Skeletal muscle satellite cell (primary cell): ENCODE data around the gene KIF26B.

Experiments
- H3K27me3 ChIP-seq: 2 replicates; pipeline ENCODE4 v1.7.0; 2013; ENCODE audit warnings: low read length; ENCODE audit not compliant: control insufficient read depth, insufficient read depth
- H3K36me3 ChIP-seq: 2 replicates; pipeline ENCODE4 v1.7.0; 2013; ENCODE audit warnings: mild to moderate bottlenecking, control low read depth, low read length; ENCODE audit not compliant: insufficient read depth
- H3K4me1 ChIP-seq: 2 replicates; pipeline ENCODE4 v1.7.0; 2013; ENCODE audit warnings: low read length; ENCODE audit not compliant: control insufficient read depth, insufficient read depth
- H3K4me2 ChIP-seq: 2 replicates; pipeline ENCODE4 v1.7.0; 2013; ENCODE audit warnings: mild to moderate bottlenecking, low read length
- H3K4me3 ChIP-seq: 2 replicates; pipeline ENCODE4 v1.7.0; 2013; ENCODE audit warnings: low read length
- H3K9ac ChIP-seq: 2 replicates; pipeline ENCODE4 v1.7.0; 2013; ENCODE audit warnings: mild to moderate bottlenecking, low read depth, low read length, moderate library complexity
- H3K9me3 ChIP-seq: replicated peaks from 2 replicates; pipeline ENCODE4 v1.7.0; 2013; ENCODE audit warnings: mild to moderate bottlenecking, control low read depth, low read length

KIF26B gene

DNA sequence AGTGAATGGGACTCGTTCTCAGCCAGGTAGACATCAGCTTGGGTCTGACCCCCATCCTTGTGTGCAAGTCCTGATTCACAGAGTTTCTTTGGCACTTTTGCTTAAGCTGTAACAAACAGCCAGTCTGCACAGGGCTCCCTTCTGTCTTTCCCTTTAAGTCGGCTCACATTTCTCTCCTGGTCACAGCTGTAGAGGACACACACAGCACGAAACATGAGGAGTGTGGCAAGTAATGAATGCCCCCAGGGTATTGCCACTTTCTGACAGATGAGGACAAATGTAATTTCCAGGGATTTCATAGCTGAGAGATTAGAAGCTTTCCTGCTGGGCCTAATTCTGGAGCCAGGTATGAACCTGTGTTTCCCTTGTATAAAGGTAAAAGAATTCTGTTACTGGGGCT, 423.5 kb downstream of the KIF26B start:
- Histone ChIP-seq H3K4me1 (no peaks in the 10 kb centered on the region), H3K9ac (no peak overlapping the region), H3K27me3 (no peaks in the 10 kb centered on the region), H3K4me2 (no peak overlapping the region), H3K4me3 (no peak overlapping the region), H3K9me3 (no peaks in the 10 kb centered on the region), H3K36me3 (no peaks in the 10 kb centered on the region)

DNA sequence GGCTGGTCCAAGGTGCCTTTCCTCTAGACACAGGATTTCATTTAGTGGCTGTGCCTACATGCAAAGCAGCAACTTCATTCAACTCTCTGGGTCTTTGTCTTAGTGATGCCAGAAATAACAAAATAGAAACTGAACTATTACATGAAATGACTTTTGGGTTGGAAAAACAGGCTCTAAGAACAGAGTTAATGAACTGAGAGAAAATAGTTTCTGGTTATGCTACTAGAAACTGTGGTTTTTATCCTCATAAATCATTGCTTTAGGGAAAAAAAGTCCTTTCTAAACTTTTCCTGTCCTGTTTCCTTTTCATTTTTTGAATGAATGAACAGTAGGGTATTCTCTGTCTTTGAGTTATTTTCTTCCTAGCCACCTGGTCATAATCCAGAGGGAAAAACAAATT, 424.0 kb downstream of the KIF26B start:
- no peaks in the 10 kb centered on the region for H3K36me3 ChIP-seq
- no peaks in the 10 kb centered on the region for H3K9me3 ChIP-seq
- no peak overlapping the region for H3K4me3 ChIP-seq
- no peak overlapping the region for H3K9ac ChIP-seq
- no peak overlapping the region for H3K4me2 ChIP-seq
- H3K4me1 ChIP-seq = no peaks in the 10 kb centered on the region
- no peaks in the 10 kb centered on the region for H3K27me3 ChIP-seq

DNA sequence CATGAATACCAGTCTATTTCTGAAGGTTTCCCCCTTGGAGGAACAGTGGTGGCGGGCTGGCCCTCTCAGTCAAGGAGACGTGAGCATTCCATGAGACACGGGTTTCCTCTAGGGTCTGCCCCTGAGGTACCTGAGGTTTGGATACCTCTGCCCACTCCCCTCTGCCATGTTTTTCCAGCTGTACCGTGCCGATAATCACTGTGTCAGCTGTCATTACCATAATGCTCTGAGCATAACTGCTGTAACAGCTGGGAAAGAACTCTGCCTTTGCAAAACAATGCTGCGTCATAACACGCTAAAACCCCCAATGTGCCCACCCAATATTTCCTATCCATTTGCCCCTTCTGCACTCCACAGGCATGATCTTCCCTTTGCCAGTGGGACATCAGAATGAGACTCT, 425.1 kb downstream of the KIF26B start:
- Histone ChIP-seq H3K36me3 (no peaks in the 10 kb centered on the region), H3K9me3 (no peaks in the 10 kb centered on the region), H3K4me2 (no peak overlapping the region), H3K9ac (no peak overlapping the region), H3K27me3 (no peaks in the 10 kb centered on the region), H3K4me1 (no peaks in the 10 kb centered on the region), H3K4me3 (no peak overlapping the region)

- H3K36me3 ChIP-seq = no peaks in the 10 kb centered on the region
- no peak overlapping the region for H3K4me2 ChIP-seq
- H3K4me3 ChIP-seq = no peak overlapping the region
- no peaks in the 10 kb centered on the region for H3K27me3 ChIP-seq
- H3K4me1 ChIP-seq = no peaks in the 10 kb centered on the region
- H3K9me3 ChIP-seq = no peaks in the 10 kb centered on the region
- no peak overlapping the region for H3K9ac ChIP-seq
Observed at GRCh38 chr1:245580651-245581050, 425.9 kb downstream of the KIF26B start.

- Histone ChIP-seq H3K27me3 (no peaks in the 10 kb centered on the region), H3K9ac (no peak overlapping the region), H3K4me3 (no peak overlapping the region), H3K9me3 (no peaks in the 10 kb centered on the region), H3K4me2 (no peak overlapping the region), H3K4me1 (no peaks in the 10 kb centered on the region), H3K36me3 (no peaks in the 10 kb centered on the region)
Observed at GRCh38 chr1:245582026-245582425, 427.2 kb downstream of the KIF26B start.

DNA sequence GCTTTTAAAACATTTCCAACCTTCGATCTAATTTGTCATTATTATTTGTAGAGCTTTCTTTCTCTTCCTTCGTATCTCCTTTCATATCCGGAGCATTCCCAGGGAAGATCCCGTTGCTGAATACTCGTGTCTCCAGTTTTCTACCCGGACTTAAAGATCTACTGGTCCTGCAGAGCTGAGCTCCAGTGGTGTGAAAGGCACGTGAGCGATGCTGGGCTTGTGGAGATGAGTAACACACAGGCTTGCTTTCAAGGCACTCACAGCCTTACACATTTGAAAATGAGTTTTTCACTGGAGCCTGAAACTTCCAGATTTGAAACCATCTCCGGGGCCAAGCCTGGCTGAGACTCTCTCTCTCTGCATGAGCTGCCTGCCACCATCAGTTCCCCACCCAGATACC, 428.3 kb downstream of the KIF26B start:
- Histone ChIP-seq H3K9ac (no peak overlapping the region), H3K36me3 (no peaks in the 10 kb centered on the region), H3K4me2 (no peak overlapping the region), H3K27me3 (peaks cover under 1% of the 10 kb centered on the region), H3K4me1 (no peaks in the 10 kb centered on the region), H3K9me3 (no peaks in the 10 kb centered on the region), H3K4me3 (no peak overlapping the region)

- H3K4me2 ChIP-seq = no peak overlapping the region
- H3K9me3 ChIP-seq = no peaks in the 10 kb centered on the region
- no peaks in the 10 kb centered on the region for H3K36me3 ChIP-seq
- no peaks in the 10 kb centered on the region for H3K4me1 ChIP-seq
- no peak overlapping the region for H3K9ac ChIP-seq
- no peak overlapping the region for H3K4me3 ChIP-seq
- peaks cover 5% of the 10 kb centered on the region for H3K27me3 ChIP-seq
Observed at GRCh38 chr1:245583575-245584330, 429.0 kb downstream of the KIF26B start.

DNA sequence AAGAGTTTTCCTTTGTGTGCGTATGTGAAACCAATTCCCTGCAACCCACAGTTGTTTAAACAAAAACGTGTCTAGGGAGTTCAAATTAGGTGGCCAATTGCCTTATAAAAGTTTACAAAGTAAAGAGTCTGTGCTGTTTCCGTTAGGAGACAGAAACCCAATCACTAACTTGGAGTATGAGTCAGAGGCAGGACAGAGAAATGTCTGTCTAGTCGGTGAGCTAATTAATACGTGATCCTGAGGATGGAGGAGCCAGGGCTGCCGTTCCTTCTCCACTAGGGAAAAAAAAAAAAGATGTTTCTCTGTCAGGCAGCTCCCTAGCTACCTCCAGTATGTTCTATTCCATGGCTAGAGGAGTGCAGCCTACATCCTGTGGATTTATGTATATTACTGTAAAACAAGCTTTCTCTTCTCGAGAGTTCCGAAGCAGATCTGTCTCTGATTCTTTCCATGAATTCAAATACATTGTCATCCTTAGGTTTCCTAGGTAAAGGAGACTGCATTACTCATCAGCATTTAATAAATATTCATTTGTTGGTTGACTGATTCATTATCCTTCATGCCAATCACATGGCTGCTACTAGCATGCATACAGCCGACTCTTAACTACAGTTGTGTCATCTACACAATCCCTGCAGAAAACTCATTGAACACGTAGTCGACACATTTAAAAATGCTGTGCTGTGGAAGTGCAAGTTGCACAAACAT, 430.6 kb downstream of the KIF26B start:
- Histone ChIP-seq H3K9me3 (no peaks in the 10 kb centered on the region), H3K27me3 (peaks cover 5% of the 10 kb centered on the region), H3K4me3 (no peak overlapping the region), H3K36me3 (no peaks in the 10 kb centered on the region), H3K4me2 (no peak overlapping the region), H3K9ac (no peak overlapping the region), H3K4me1 (no peaks in the 10 kb centered on the region)

GRCh38 chr1:245587435-245588115, 432.8 kb downstream of the KIF26B start:
- Histone ChIP-seq H3K27me3 (peaks cover 5% of the 10 kb centered on the region), H3K36me3 (no peaks in the 10 kb centered on the region), H3K9me3 (no peaks in the 10 kb centered on the region), H3K4me3 (no peak overlapping the region), H3K4me1 (no peaks in the 10 kb centered on the region), H3K4me2 (no peak overlapping the region), H3K9ac (no peak overlapping the region)

- no peaks in the 10 kb centered on the region for H3K36me3 ChIP-seq
Observed at GRCh38 chr1:245588116-245588639, 433.4 kb downstream of the KIF26B start.

GRCh38 chr1:245589316-245589715, 434.5 kb downstream of the KIF26B start:
- Histone ChIP-seq H3K36me3 (no peaks in the 10 kb centered on the region), H3K9ac (no peak overlapping the region), H3K4me2 (no peak overlapping the region), H3K27me3 (peaks cover 5% of the 10 kb centered on the region), H3K9me3 (no peaks in the 10 kb centered on the region), H3K4me1 (no peaks in the 10 kb centered on the region), H3K4me3 (no peak overlapping the region)

More at GRCh38 chr1:245588116-245588639, 433.4 kb downstream of the KIF26B start:
- Histone ChIP-seq H3K9me3 (no peaks in the 10 kb centered on the region), H3K27me3 (peaks cover 5% of the 10 kb centered on the region), H3K4me2 (no peak overlapping the region), H3K4me3 (no peak overlapping the region), H3K4me1 (no peaks in the 10 kb centered on the region), H3K9ac (no peak overlapping the region)
